Measurements from ENCODE around the gene JAML. TPM values are rescaled to one million over a fixed set of nuclear protein-coding genes. Genes with fewer than 3 reads are reported as not detected.

Gene JAML
- total and polyA plus RNA-seq, 2 of the 4 experiments (the other 2 are of a cell fraction): not detected

DNA sequence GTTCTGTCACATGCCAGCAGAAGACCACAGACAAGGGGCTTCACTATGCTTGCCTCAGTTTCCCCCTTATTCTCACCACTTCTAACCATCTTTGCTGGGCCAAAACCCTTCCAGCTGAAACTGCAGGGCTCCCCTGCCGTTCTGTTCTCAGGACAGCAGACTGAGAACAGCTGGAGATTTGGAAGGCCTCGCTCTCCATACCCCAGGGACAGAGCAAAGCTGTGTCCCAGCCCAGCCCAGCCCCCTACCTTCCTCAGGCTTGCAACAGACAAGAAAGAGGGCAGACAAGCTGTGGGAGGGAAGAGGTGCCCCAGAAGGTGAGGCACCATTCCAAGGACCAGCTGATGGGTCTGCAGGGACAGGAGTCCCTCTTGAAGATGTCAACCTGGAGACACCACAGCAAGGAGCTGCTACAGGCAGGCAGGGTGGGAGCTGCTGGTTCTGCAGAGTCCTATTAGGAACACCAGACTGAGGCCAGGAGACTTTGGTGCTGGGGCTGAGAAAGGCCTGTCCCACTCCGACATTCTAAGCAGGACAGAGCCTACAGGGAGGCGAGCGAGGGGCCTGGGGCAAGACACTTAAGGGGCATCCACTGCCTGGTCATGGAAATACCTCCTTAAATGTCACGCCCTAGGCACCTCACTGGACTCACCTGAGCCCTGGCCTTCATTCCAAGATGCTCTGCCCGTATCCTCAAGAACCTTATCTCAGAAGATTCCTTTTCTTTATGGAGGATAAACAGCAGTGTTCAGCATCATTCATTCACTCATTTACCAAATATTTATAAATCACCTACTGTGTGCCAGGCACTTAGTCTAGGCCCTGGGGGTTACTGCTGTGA, 55.3 kb downstream of the JAML start:
- Histone ChIP-seq H3K4me3 (ENCODE audit: insufficient read depth, low read depth, low read length) (no peak overlapping the region), H3K9me3 (ENCODE audit: control insufficient read depth, insufficient read depth, low read length) (no peaks in the 10 kb centered on the region), H4K5ac (ENCODE audit: low read depth, low read length) (no peak overlapping the region), H4K20me1 (ENCODE audit: insufficient read depth, low read length) (no peaks in the 10 kb centered on the region), H4K91ac (ENCODE audit: insufficient read depth, low read depth, low read length) (no peak overlapping the region), H3K56ac (ENCODE audit: extremely low read depth, insufficient read depth, low read length) (no peak overlapping the region), H3K79me1 (ENCODE audit: low read depth in 1 of 2, low read length in 2 of 2) (no peaks in the 10 kb centered on the region), H2BK120ac (ENCODE audit: low read depth, low read length) (no peak overlapping the region), H3K4me2 (ENCODE audit: low read depth, low read length) (no peak overlapping the region), H3K23ac (ENCODE audit: low read depth, low read length) (no peak overlapping the region), H3K27me3 (ENCODE audit: control insufficient read depth, insufficient read depth, low read length) (peaks cover 20% of the 10 kb centered on the region), H3K27ac (ENCODE audit: insufficient read depth, low read length) (no peak overlapping the region), H2BK5ac (ENCODE audit: low read depth, low read length, poor library complexity, severe bottlenecking) (no peak overlapping the region), H2AK9ac (replicated peaks; ENCODE audit: low read depth, low read length, poor library complexity) (no peak overlapping the region), H3K4me1 (ENCODE audit: control insufficient read depth, insufficient read depth, low read length) (peaks cover 1% of the 10 kb centered on the region; the same call in 1 of the 2 replicates), H3K18ac (ENCODE audit: low read depth, low read length) (no peak overlapping the region), H3K14ac (replicated peaks; ENCODE audit: low read depth, low read length) (no peak overlapping the region), H2BK15ac (ENCODE audit: low read depth, low read length) (no peak overlapping the region), H3K9ac (ENCODE audit: low read depth, low read length) (no peak overlapping the region), H3K9me1 (ENCODE audit: insufficient read depth, low read length) (no peaks in the 10 kb centered on the region), H2AK5ac (ENCODE audit: low read depth, low read length) (no peak overlapping the region), H2BK20ac (ENCODE audit: low read depth, low read length) (no peak overlapping the region), H3K36me3 (ENCODE audit: control insufficient read depth, insufficient read depth, low read length) (no peaks in the 10 kb centered on the region), H3K4ac (ENCODE audit: low read depth, low read length) (no peak overlapping the region), H4K8ac (ENCODE audit: low read depth in 2 of 2, low read length in 2 of 2) (no peak overlapping the region), H2AFZ (replicated peaks; ENCODE audit: low read length, poor library complexity) (no peak overlapping the region)
- POLR2A ChIA-PET (ENCODE audit: unreplicated experiment): no interaction called here
- dilution Hi-C loops (cut with HindIII; ENCODE audit: low sequenced_read_pairs, unreplicated experiment) (no loop called here), in situ Hi-C loops (cut with MboI; ENCODE audit: low sequenced_read_pairs) (no loop called here), intact Hi-C loops (cut with micrococcal nuclease) (no loop called here)
- CTCF ChIA-PET: no interaction called here
- 95% methylated on average over 3 of the region's 7 CpGs; no CpG with 5 or more reads in 1 of the 2 experiments for WGBS, 2 experiments (ENCODE audit: extremely low coverage in 2 of 2, insufficient read length in 1 of 2)
- no TSS peak for BruUV-seq (replicated peaks)
- DNase-seq (no peak), ATAC-seq (ENCODE audit: low read depth) (no peak)
- TF ChIP-seq, protein P1, sequence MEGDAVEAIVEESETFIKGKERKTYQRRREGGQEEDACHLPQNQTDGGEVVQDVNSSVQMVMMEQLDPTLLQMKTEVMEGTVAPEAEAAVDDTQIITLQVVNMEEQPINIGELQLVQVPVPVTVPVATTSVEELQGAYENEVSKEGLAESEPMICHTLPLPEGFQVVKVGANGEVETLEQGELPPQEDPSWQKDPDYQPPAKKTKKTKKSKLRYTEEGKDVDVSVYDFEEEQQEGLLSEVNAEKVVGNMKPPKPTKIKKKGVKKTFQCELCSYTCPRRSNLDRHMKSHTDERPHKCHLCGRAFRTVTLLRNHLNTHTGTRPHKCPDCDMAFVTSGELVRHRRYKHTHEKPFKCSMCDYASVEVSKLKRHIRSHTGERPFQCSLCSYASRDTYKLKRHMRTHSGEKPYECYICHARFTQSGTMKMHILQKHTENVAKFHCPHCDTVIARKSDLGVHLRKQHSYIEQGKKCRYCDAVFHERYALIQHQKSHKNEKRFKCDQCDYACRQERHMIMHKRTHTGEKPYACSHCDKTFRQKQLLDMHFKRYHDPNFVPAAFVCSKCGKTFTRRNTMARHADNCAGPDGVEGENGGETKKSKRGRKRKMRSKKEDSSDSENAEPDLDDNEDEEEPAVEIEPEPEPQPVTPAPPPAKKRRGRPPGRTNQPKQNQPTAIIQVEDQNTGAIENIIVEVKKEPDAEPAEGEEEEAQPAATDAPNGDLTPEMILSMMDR (conservative IDR thresholded peaks at IDR 0.05; ENCODE audit: low read depth, low read length): no peak
- no peak for TF ChIP-seq MAZ (IDR thresholded peaks at IDR 0.05; ENCODE audit: borderline replicate concordance, low read depth, low read length)
- TF ChIP-seq, protein P2, sequence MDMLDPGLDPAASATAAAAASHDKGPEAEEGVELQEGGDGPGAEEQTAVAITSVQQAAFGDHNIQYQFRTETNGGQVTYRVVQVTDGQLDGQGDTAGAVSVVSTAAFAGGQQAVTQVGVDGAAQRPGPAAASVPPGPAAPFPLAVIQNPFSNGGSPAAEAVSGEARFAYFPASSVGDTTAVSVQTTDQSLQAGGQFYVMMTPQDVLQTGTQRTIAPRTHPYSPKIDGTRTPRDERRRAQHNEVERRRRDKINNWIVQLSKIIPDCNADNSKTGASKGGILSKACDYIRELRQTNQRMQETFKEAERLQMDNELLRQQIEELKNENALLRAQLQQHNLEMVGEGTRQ (IDR thresholded peaks at IDR 0.05; ENCODE audit: low read depth, low read length): no peak
- TF ChIP-seq BHLHE40 (IDR thresholded peaks at IDR 0.05; ENCODE audit: low read depth, low read length): no peak
- no peak for TF ChIP-seq RCOR1 (IDR thresholded peaks at IDR 0.05; ENCODE audit: insufficient replicate concordance, low read length)
- TF ChIP-seq NFE2L2 (IDR thresholded peaks at IDR 0.05; ENCODE audit: low read depth, low read length): no peak
- TF ChIP-seq, protein P3, sequence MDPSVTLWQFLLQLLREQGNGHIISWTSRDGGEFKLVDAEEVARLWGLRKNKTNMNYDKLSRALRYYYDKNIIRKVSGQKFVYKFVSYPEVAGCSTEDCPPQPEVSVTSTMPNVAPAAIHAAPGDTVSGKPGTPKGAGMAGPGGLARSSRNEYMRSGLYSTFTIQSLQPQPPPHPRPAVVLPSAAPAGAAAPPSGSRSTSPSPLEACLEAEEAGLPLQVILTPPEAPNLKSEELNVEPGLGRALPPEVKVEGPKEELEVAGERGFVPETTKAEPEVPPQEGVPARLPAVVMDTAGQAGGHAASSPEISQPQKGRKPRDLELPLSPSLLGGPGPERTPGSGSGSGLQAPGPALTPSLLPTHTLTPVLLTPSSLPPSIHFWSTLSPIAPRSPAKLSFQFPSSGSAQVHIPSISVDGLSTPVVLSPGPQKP (IDR thresholded peaks at IDR 0.05; ENCODE audit: borderline replicate concordance, low read depth, low read length): no peak
- TF ChIP-seq RFX5 (IDR thresholded peaks at IDR 0.05; ENCODE audit: low read depth, low read length): no peak
- no peak for TF ChIP-seq FOS (IDR thresholded peaks at IDR 0.05; ENCODE audit: low read depth, low read length)
- TF ChIP-seq CEBPB (IDR thresholded peaks at IDR 0.05; ENCODE audit: low read depth, low read length): no peak
- TF ChIP-seq POLR2A (IDR thresholded peaks at IDR 0.05; ENCODE audit: low read depth, low read length): no peak
- TF ChIP-seq CHD1 (IDR thresholded peaks at IDR 0.05; ENCODE audit: low read depth, low read length): no peak
- no peak for TF ChIP-seq MXI1 (IDR thresholded peaks at IDR 0.05; ENCODE audit: borderline replicate concordance, low read depth, low read length)
- no peak for TF ChIP-seq RAD21 (IDR thresholded peaks at IDR 0.05; ENCODE audit: low read length)
- no peak for TF ChIP-seq SMC3 (IDR thresholded peaks at IDR 0.05; ENCODE audit: low read depth, low read length)
